Endothelial cell of umbilical vein (primary cell): ENCODE results near the gene PDE4B. TPM values are rescaled to one million over a fixed set of nuclear protein-coding genes. Genes with fewer than 3 reads are reported as not detected.

Experiments used
- BruUV-seq: library from RNA; stranded (reverse); fragments of 400-500 nt; replicated peaks from 2 replicates; lab custom pipeline; 2021; lab: Mats Ljungman, UMichigan
- CTCF ChIA-PET: fragments of 300-600, 350-600 bp; sonication (Branson Sonifier 250); formaldehyde crosslinking; loops from one replicate; lab custom pipeline; 2021; ENCODE audit warnings: antibody characterized with exemption, inconsistent platforms; lab: Charles Lee
- POLR2A ChIA-PET: fragments of 300-600, 350-600 bp; sonication (Branson Sonifier 250); formaldehyde crosslinking; loops from one replicate; lab custom pipeline; 2021; ENCODE audit warnings: antibody characterized with exemption, inconsistent platforms; lab: Charles Lee
- DNase-seq: peaks from one replicate; pipeline ENCODE4 v3.0.0-alpha.2; 2011; ENCODE audit warnings: low read depth, low spot score
- FAIRE-seq: peaks from 2 replicates; lab custom pipeline; 2011; peaks lifted over from hg19 to GRCh38; lab: Jason Lieb, UNC
- H2AFZ ChIP-seq: 2 replicates; pipeline ENCODE4 v1.6.0; 2012; ENCODE audit warnings: low read depth, low read length, control low read depth, inconsistent platforms
- H3K27ac ChIP-seq: 2 replicates; pipeline ENCODE4 v1.5.1; 2011; ENCODE audit warnings: low read depth, mild to moderate bottlenecking, control low read depth, low read length, moderate library complexity; ENCODE audit not compliant: insufficient read depth
- H3K27me3 ChIP-seq, 2 experiments: 2 replicates each; pipeline versions ENCODE4 v1.6.0 to v1.6.1; 2011; ENCODE audit warnings: low read length in 2 of 2, mixed read lengths in 1 of 2; ENCODE audit not compliant: control insufficient read depth in 2 of 2, insufficient read depth in 2 of 2
- H3K36me3 ChIP-seq, 2 experiments: 2 replicates in 1 of 2; 3 replicates in 1 of 2; pipeline ENCODE4 v1.5.1; 2011; ENCODE audit warnings: low read length in 2 of 2, mild to moderate bottlenecking in 1 of 2, moderate library complexity in 1 of 2; ENCODE audit not compliant: control insufficient read depth in 2 of 2, insufficient read depth in 2 of 2; ENCODE audit errors: extremely low read depth in 1 of 2
- H3K4me1 ChIP-seq: 3 replicates; pipeline ENCODE4 v1.5.1; 2011; ENCODE audit warnings: mild to moderate bottlenecking, low read length; ENCODE audit not compliant: control insufficient read depth, insufficient read depth; ENCODE audit errors: extremely low read depth
- H3K4me2 ChIP-seq: 2 replicates; pipeline ENCODE4 v1.6.1; 2011; ENCODE audit warnings: low read length, control low read depth, mixed read lengths; ENCODE audit not compliant: insufficient read depth
- H3K4me3 ChIP-seq, 3 experiments: fragments of 200-600 bp in 1 of 3; sonication (generic), shearing (Covaris generic) in 1 of 3; replicated peaks in 1 of 3; 2 replicates each; pipeline ENCODE4 v1.5.1; 2011 to 2016; ENCODE audit warnings: control low read depth in 3 of 3, low read length in 3 of 3, mild to moderate bottlenecking in 2 of 3, inconsistent platforms in 1 of 3, low read depth in 1 of 3, moderate library complexity in 1 of 3; ENCODE audit not compliant: insufficient read depth in 1 of 3
- H3K79me2 ChIP-seq: 2 replicates; pipeline ENCODE4 v1.6.0; 2012; ENCODE audit warnings: low read length, inconsistent platforms; ENCODE audit not compliant: control insufficient read depth, insufficient read depth
- H3K9ac ChIP-seq: replicated peaks from 2 replicates; pipeline ENCODE3; 2011; ENCODE audit warnings: low read length, control low read depth; ENCODE audit not compliant: insufficient read depth; ENCODE audit errors: extremely low read depth
- H3K9me1 ChIP-seq: replicated peaks from 3 replicates; pipeline ENCODE4 v1.6.0; 2011; ENCODE audit warnings: mild to moderate bottlenecking, low read length; ENCODE audit not compliant: control insufficient read depth, insufficient read depth; ENCODE audit errors: extremely low read depth
- H3K9me3 ChIP-seq: replicated peaks from 2 replicates; pipeline ENCODE4 v1.5.1; 2012; ENCODE audit warnings: low read length, inconsistent platforms; ENCODE audit not compliant: control insufficient read depth, insufficient read depth
- H4K20me1 ChIP-seq: replicated peaks from 2 replicates; pipeline ENCODE3; 2011; ENCODE audit warnings: mild to moderate bottlenecking, low read length; ENCODE audit not compliant: control insufficient read depth, insufficient read depth; ENCODE audit errors: extremely low read depth
- CTCF ChIP-seq, 2 donors: IDR thresholded peaks; 1 replicate in 1 of 2; 2 replicates in 1 of 2; pipeline ENCODE4 v1.5.1; 2011; ENCODE audit warnings: low read length in 2 of 2, mild to moderate bottlenecking in 2 of 2, moderate library complexity in 2 of 2, control low read depth in 1 of 2, inconsistent platforms in 1 of 2, low read depth in 1 of 2; ENCODE audit not compliant: insufficient read depth in 1 of 2; ENCODE audit errors: extremely low read depth in 1 of 2
- EZH2 ChIP-seq: IDR thresholded peaks from 2 replicates; pipeline ENCODE4 v1.6.1; 2012; ENCODE audit warnings: borderline replicate concordance, low read depth, mild to moderate bottlenecking, moderate library complexity, low read length, inconsistent platforms; ENCODE audit not compliant: severe bottlenecking
- FOS ChIP-seq: IDR thresholded peaks from 2 replicates; pipeline ENCODE4 v1.6.1; 2011; ENCODE audit warnings: mild to moderate bottlenecking, low read length, moderate library complexity, borderline replicate concordance; ENCODE audit not compliant: insufficient read depth
- GATA2 ChIP-seq: IDR thresholded peaks from 2 replicates; pipeline ENCODE4 v1.7.0; 2011; ENCODE audit warnings: low read depth, mild to moderate bottlenecking, moderate library complexity, mixed read lengths, low read length; ENCODE audit not compliant: insufficient read length, insufficient read depth
- JUN ChIP-seq: IDR thresholded peaks from 2 replicates; pipeline ENCODE4 v1.6.1; 2011; ENCODE audit warnings: borderline replicate concordance, low read depth; ENCODE audit not compliant: insufficient read length, insufficient read depth
- MAX ChIP-seq: IDR thresholded peaks from 2 replicates; pipeline ENCODE4 v1.6.1; 2011; ENCODE audit not compliant: insufficient read depth, insufficient read length
- MYC ChIP-seq: IDR thresholded peaks from one replicate; pipeline ENCODE4 v1.6.1; 2011; ENCODE audit warnings: mild to moderate bottlenecking, low read depth, low read length
- POLR2A ChIP-seq: IDR thresholded peaks from 2 replicates; pipeline ENCODE4 v1.6.1; 2012; ENCODE audit warnings: low read depth, mild to moderate bottlenecking, control low read depth, low read length
- POLR2AphosphoS5 ChIP-seq: IDR thresholded peaks from 2 replicates; pipeline ENCODE4 v1.6.1; 2012; ENCODE audit warnings: low read depth, mild to moderate bottlenecking, control low read depth, low read length, moderate library complexity; ENCODE audit not compliant: insufficient read depth
- dilution Hi-C: fragments of 300-500 bp; cut with MboI; formaldehyde crosslinking; loops from one replicate; pipeline ENCODE4 v1.15.0; 2019; ENCODE audit warnings: low sequenced_read_pairs; ENCODE audit not compliant: extremely low pct_ligation_motif_present
- intact Hi-C: fragments of 100-400 bp; cut with micrococcal nuclease; formaldehyde crosslinking; loops from one replicate; pipeline ENCODE4 v1.10.0; 2022
- polyA plus RNA-seq, 4 experiments: library from polyadenylated mRNA; depleted of rRNA in 3 of 4; stranded (reverse) in 3 of 4; unstranded in 1 of 4; fragments of >200 nt; gene quantifications; 2 replicates each; pipeline versions ENCODE4 v1.2.1 to v1.2.3, GENCODE V29; 2011 to 2012; ENCODE audit warnings: missing spikeins in 1 of 4
- total RNA-seq: library from RNA; stranded (reverse); gene quantifications from 2 replicates; pipeline ENCODE4 v1.2.3, GENCODE V29; 2021

Gene PDE4B
- total and polyA plus RNA-seq, 2 donors (not counting 3 experiments of a cell fraction or from before 2014, with no cell fraction given), result 63.5 to 69.8 TPM

GRCh38 chr1:66286307-66286706 lies 493.6 kb downstream of the PDE4B start:
- POLR2A ChIA-PET, result no interaction called here
- no peak for TF ChIP-seq CTCF (IDR thresholded peaks at IDR 0.05; ENCODE audit: extremely low read depth in 1 of 2, insufficient read depth in 1 of 2, low read depth in 1 of 2, low read length in 2 of 2)
- TF ChIP-seq JUN, result no peak
- TF ChIP-seq FOS, result no peak
- no peak for TF ChIP-seq MYC
- no peak for TF ChIP-seq POLR2A
- no peak for TF ChIP-seq MAX
- no peak for TF ChIP-seq GATA2
- no peak for TF ChIP-seq POLR2AphosphoS5
- TF ChIP-seq EZH2, result no peak
- H3K9me3 ChIP-seq, result no peaks in the 10 kb centered on the region
- H3K4me2 ChIP-seq, result no peak overlapping the region
- no peaks in the 10 kb centered on the region for H3K79me2 ChIP-seq
- no peaks in the 10 kb centered on the region for H3K9me1 ChIP-seq
- CTCF ChIA-PET, result interaction anchor here (0.8 kb wide), 1 partner anchor 159 kb away, joined by 4 read pairs; no protein-coding TSS in a partner anchor
- no peak for FAIRE-seq
- no peaks in the 10 kb centered on the region for H4K20me1 ChIP-seq
- H3K27me3 ChIP-seq, result no peaks in the 10 kb centered on the region
- no peak overlapping the region for H3K27ac ChIP-seq
- no peak for DNase-seq
- dilution Hi-C loops, result no loop called here
- H2AFZ ChIP-seq, result no peak overlapping the region
- H3K9ac ChIP-seq, result no peak overlapping the region
- H3K4me3 ChIP-seq, result no peak overlapping the region
- BruUV-seq, result no TSS peak
- intact Hi-C loops, result no loop called here
- H3K36me3 ChIP-seq, result no peaks in the 10 kb centered on the region
- H3K4me1 ChIP-seq, result peaks cover 3% of the 10 kb centered on the region
